Trophoblast cell (in vitro differentiated cells and primary cell): Measurements from ENCODE around the gene CYS1.
"Not testable (repeated sequence)": the region's sequence is repeated elsewhere in the genome, so short reads cannot be mapped to it uniquely, and the experiment has no call there.

Experiments
- DNase-seq, 2 donors: peaks; one replicate each; pipeline ENCODE4 v3.0.0-alpha.2; 2016
- H2AFZ ChIP-seq: 2 replicates; pipeline ENCODE4 v1.6.1; 2013; ENCODE audit warnings: low read length, moderate library complexity, mild to moderate bottlenecking; ENCODE audit not compliant: insufficient read depth, poor library complexity
- H2AK5ac ChIP-seq: 2 replicates; pipeline ENCODE4 v1.6.1; 2013; ENCODE audit warnings: mild to moderate bottlenecking, low read length
- H2BK120ac ChIP-seq: 2 replicates; pipeline ENCODE4 v1.6.1; 2013; ENCODE audit warnings: low read length, mild to moderate bottlenecking, moderate library complexity; ENCODE audit not compliant: insufficient read depth, poor library complexity
- H2BK12ac ChIP-seq: 2 replicates; pipeline ENCODE4 v1.6.1; 2013; ENCODE audit warnings: mild to moderate bottlenecking, low read length, moderate library complexity
- H2BK5ac ChIP-seq: 2 replicates; pipeline ENCODE4 v1.6.1; 2013; ENCODE audit warnings: low read length, low read depth, moderate library complexity, mild to moderate bottlenecking; ENCODE audit not compliant: poor library complexity
- H3K14ac ChIP-seq: 2 replicates; pipeline ENCODE4 v1.6.1; 2013; ENCODE audit warnings: mild to moderate bottlenecking, low read length
- H3K18ac ChIP-seq: 2 replicates; pipeline ENCODE4 v1.6.1; 2013; ENCODE audit warnings: mild to moderate bottlenecking, low read length
- H3K23ac ChIP-seq: 2 replicates; pipeline ENCODE4 v1.6.1; 2013; ENCODE audit warnings: low read length
- H3K27ac ChIP-seq: 2 replicates; pipeline ENCODE4 v1.5.1; 2013; ENCODE audit warnings: low read depth, mild to moderate bottlenecking, inconsistent platforms, low read length, moderate library complexity
- H3K27me3 ChIP-seq: 2 replicates; pipeline ENCODE4 v1.6.1; 2013; ENCODE audit warnings: inconsistent platforms, mild to moderate bottlenecking, low read length, moderate library complexity; ENCODE audit not compliant: insufficient read depth
- H3K36me3 ChIP-seq, 2 experiments: 1 replicate in 1 of 2; 2 replicates in 1 of 2; pipeline ENCODE4 v1.6.1; 2013; ENCODE audit warnings: low read length in 2 of 2, mild to moderate bottlenecking in 2 of 2, moderate library complexity in 1 of 2; ENCODE audit not compliant: insufficient read depth in 2 of 2, control insufficient read depth in 1 of 2
- H3K4ac ChIP-seq: 2 replicates; pipeline ENCODE4 v1.6.1; 2013; ENCODE audit warnings: low read depth, mild to moderate bottlenecking, low read length, moderate library complexity
- H3K4me1 ChIP-seq, 2 experiments: 1 replicate in 1 of 2; 2 replicates in 1 of 2; pipeline ENCODE4 v1.6.1; 2013; ENCODE audit warnings: low read length in 2 of 2, mild to moderate bottlenecking in 2 of 2, moderate library complexity in 1 of 2; ENCODE audit not compliant: insufficient read depth in 2 of 2, control insufficient read depth in 1 of 2
- H3K4me2 ChIP-seq: 2 replicates; pipeline ENCODE4 v1.6.1; 2013; ENCODE audit warnings: inconsistent platforms, mild to moderate bottlenecking, low read length, moderate library complexity
- H3K4me3 ChIP-seq: 2 replicates; pipeline ENCODE4 v1.5.1; 2013; ENCODE audit warnings: mild to moderate bottlenecking, low read depth, low read length, inconsistent platforms
- H3K79me1 ChIP-seq: one replicate; pipeline ENCODE4 v1.6.1; 2013; ENCODE audit warnings: low read length
- H3K79me2 ChIP-seq: 2 replicates; pipeline ENCODE4 v1.6.1; 2013; ENCODE audit warnings: low read length, mild to moderate bottlenecking; ENCODE audit not compliant: control insufficient read depth, insufficient read depth, poor library complexity
- H3K9ac ChIP-seq: 2 replicates; pipeline ENCODE4 v1.6.1; 2013; ENCODE audit warnings: mild to moderate bottlenecking, low read length
- H3K9me3 ChIP-seq: 2 replicates; pipeline ENCODE4 v1.6.1; 2013; ENCODE audit warnings: low read depth, mild to moderate bottlenecking, control low read depth, inconsistent platforms, low read length; ENCODE audit not compliant: insufficient read depth
- H4K12ac ChIP-seq: 2 replicates; pipeline ENCODE4 v1.6.1; 2013; ENCODE audit warnings: low read depth, mild to moderate bottlenecking, low read length, moderate library complexity
- H4K8ac ChIP-seq: 2 replicates; pipeline ENCODE4 v1.6.1; 2013; ENCODE audit warnings: low read depth, mild to moderate bottlenecking, low read length, moderate library complexity
- H4K91ac ChIP-seq: one replicate; pipeline ENCODE4 v1.6.1; 2013; ENCODE audit warnings: low read depth, mild to moderate bottlenecking, low read length, moderate library complexity
- WGBS: extraction: QIAGEN DNeasy Blood & Tissue Kit; methylation state at CpG from one replicate; pipeline ENCODE4 v1.1.7; 2013; ENCODE audit warnings: missing lambda C conversion rate; ENCODE audit not compliant: insufficient read length, insufficient coverage; ENCODE audit errors: extremely low coverage; 5-methylcytosine and 5-hydroxymethylcytosine counted together

CYS1 gene

DNA sequence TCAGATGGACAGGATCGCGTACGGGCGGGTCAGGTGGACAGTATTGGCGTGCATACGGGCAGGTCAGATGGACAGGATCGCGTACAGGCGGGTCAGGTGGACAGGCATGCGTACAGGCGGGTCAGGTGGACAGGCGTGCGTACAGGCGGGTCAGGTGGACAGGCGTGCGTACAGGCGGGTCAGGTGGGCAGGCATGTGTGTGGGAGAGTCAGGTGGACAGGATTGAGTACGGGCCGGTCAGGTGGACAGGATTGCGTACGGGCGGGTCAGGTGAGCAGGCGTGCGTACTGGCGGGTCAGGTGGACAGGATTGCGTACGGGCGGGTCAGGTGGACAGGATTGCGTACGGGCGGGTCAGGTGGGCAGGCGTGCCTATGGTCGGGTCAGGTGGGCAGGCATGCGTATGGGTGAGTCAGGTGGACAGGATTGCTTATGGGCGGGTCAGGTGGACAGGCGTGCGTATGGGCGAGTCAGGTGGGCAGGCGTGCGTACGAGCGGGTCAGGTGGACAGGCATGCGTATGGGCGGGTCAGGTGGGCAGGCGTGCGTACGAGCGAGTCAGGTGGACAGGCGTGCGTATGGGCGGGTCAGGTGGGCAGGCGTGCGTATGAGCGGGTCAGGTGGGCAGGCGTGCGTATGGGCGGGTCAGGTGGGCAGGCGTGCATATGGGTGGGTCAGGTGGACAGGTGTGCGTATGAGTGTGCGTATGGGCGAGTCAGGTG is 68.4 kb downstream of the CYS1 start:
- not testable (repeated sequence) for H2BK5ac ChIP-seq, H4K12ac ChIP-seq, H3K18ac ChIP-seq, H4K91ac ChIP-seq, H3K79me1 ChIP-seq, H2BK120ac ChIP-seq, H2AK5ac ChIP-seq, H2AFZ ChIP-seq, H3K23ac ChIP-seq, H4K8ac ChIP-seq, H3K4me3 ChIP-seq, H3K27ac ChIP-seq, H2BK12ac ChIP-seq, H3K14ac ChIP-seq, H3K27me3 ChIP-seq, H3K79me2 ChIP-seq, H3K9ac ChIP-seq, H3K4ac ChIP-seq, H3K36me3 ChIP-seq, H3K4me2 ChIP-seq
- WGBS = no CpG with 5 or more reads among the region's 61 CpGs
- DNase-seq = peak; percentile 83
- peaks cover 8 to 11% of the 10 kb centered on the region in 2 experiments for H3K4me1 ChIP-seq
- peaks cover 32% of the 10 kb centered on the region for H3K9me3 ChIP-seq

DNA sequence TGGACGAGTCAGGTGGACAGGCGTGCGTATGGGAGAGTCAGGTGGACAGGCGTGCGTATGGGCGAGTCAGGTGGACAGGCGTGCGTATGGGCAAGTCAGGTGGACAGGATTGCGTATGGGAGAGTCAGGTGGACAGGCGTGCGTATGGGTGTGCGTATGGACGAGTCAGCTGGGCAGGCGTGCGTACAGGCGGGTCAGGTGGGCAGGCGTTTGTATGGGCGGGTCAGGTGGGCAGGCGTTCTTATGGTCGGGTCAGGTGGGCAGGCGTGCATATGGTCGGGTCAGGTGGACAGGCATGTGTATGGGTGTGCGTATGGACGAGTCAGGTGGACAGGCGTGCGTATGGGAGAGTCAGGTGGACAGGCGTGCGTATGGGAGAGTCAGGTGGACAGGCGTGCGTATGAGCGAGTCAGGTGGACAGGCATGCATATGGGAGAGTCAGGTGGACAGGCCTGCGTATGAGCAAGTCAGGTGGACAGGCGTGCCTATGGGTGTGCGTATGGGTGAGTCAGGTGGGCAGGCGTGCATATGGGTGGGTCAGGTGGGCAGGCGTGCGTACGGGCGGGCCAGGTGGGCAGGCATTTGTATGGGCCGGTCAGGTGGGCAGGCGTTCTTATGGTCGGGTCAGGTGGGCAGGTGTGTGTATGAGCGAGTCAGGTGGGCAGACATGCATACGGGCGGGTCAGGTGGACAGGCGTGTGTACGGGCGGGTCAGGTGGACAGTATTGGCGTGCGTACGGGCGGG is 69.2 kb downstream of the CYS1 start:
- WGBS = no CpG with 5 or more reads among the region's 52 CpGs

DNA sequence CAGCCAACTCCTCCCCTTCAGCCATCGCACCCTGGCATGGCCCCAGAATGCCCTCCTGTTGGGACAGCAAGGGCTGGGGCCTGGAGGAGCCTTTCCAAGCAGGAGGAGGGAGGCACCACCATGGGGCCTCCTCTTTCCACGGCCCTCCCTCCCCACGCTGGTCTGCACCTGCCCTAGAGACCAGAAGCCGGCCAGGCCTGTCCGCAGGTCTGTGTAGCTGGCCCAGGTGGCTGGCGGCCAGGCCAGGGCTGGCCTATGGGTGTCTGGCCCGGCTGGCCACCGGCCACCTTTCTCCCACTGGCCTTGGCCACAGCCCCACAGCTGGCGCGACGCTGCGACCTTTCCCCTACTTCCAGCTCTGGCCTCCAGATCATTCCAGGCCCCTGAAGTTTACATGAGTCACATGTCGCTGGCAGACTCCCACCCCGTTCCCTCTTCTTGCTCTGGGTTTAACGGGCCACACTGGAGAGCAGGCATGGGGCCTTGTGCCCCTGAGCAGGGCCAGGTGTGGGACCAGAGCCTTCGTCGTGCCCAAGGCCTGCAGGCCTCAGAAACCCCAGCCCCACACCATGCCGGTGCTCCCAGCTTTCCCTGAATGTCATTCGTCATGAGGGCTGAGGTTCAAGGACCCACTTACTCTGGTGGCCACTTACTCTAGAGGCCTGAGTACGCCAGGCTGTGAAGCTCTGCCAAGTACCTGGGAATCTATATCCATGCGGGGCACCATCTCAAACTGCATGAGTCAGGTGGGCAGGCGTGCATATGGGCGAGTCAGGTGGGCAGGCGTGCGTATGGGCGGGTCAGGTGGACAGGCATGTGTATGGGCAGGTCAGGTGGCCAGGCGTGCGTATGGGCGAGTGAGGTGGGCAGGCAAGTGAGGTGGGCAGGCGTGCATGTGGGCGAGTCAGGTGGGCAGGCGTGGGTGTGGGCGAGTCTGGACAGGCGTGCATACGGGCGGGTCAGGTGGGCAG is 70.1 kb downstream of the CYS1 start:
- no peak overlapping the region for H3K14ac ChIP-seq
- no peak overlapping the region for H2BK12ac ChIP-seq
- no peaks in the 10 kb centered on the region for H3K79me1 ChIP-seq
- H3K27me3 ChIP-seq = no peaks in the 10 kb centered on the region
- no CpG with 5 or more reads among the region's 36 CpGs for WGBS
- no peak overlapping the region for H2AFZ ChIP-seq
- H3K18ac ChIP-seq = no peak overlapping the region
- H3K4ac ChIP-seq = no peak overlapping the region
- H2AK5ac ChIP-seq = no peak overlapping the region
- H3K4me2 ChIP-seq = no peak overlapping the region
- H3K4me1 ChIP-seq = peaks cover 11 to 14% of the 10 kb centered on the region in 2 experiments
- H3K4me3 ChIP-seq = peak overlapping the region; percentile 19
- no peak overlapping the region for H3K27ac ChIP-seq
- H2BK120ac ChIP-seq = no peak overlapping the region
- no peak overlapping the region for H4K12ac ChIP-seq
- no peaks in the 10 kb centered on the region for H3K79me2 ChIP-seq
- DNase-seq = peak; percentile 58 to 70
- H3K9ac ChIP-seq = no peak overlapping the region
- H3K23ac ChIP-seq = no peak overlapping the region
- peaks cover 4 to 8% of the 10 kb centered on the region in 2 experiments for H3K36me3 ChIP-seq
- no peak overlapping the region for H2BK5ac ChIP-seq
- H4K8ac ChIP-seq = no peak overlapping the region
- H4K91ac ChIP-seq = no peak overlapping the region
- peaks cover 27% of the 10 kb centered on the region for H3K9me3 ChIP-seq

More for the DNA sequence above, 69.2 kb downstream of the CYS1 start:
- Histone ChIP-seq H3K9me3 (peaks cover 30% of the 10 kb centered on the region), H3K4me1 (peaks cover 11 to 14% of the 10 kb centered on the region in 2 experiments)
- H3K4me3 ChIP-seq, H3K27me3 ChIP-seq, H3K18ac ChIP-seq, H4K8ac ChIP-seq, H3K23ac ChIP-seq, H2BK5ac ChIP-seq, H3K14ac ChIP-seq, H2AK5ac ChIP-seq, H3K36me3 ChIP-seq, H2AFZ ChIP-seq, H3K4ac ChIP-seq, H2BK120ac ChIP-seq, H4K91ac ChIP-seq, H3K79me1 ChIP-seq, H3K9ac ChIP-seq, H3K4me2 ChIP-seq, DNase-seq, H3K27ac ChIP-seq, H4K12ac ChIP-seq, H2BK12ac ChIP-seq, H3K79me2 ChIP-seq: not testable (repeated sequence)

DNA sequence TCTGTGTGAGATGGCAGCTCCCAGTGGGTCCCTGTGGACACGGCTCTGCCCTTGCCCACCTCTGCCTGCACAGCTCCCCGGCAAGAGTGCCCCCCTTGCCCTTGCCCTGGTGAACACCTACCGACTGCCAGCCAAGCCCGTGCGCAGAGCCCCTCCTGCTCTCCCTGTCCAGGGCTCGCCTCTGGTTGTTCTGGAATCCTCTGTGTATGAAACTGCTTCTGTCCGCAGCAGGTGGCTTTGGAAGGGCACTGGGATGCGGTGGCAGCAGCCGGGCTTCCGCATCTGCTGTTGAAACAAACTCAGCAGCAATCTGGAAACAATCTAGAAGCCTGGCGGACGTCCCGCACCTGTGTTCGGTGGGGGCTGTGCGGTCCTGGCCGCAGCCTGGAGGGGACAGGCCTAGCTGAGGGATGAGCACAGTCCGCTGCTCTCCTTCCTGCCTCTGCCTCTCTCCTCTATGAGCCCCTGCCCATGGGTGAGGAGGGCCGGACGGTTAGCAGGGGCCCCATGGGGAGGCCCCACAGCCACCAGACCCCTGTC is 70.9 kb downstream of the CYS1 start:
- Histone ChIP-seq H2BK12ac (no peak overlapping the region), H3K27me3 (no peaks in the 10 kb centered on the region), H3K9me3 (peaks cover 20% of the 10 kb centered on the region), H2BK5ac (no peak overlapping the region), H3K79me2 (no peaks in the 10 kb centered on the region), H3K18ac (no peak overlapping the region), H4K8ac (no peak overlapping the region), H4K12ac (no peak overlapping the region), H3K23ac (no peak overlapping the region), H3K4ac (no peak overlapping the region), H3K4me1 (peaks cover 11 to 14% of the 10 kb centered on the region in 2 experiments), H3K4me3 (no peak overlapping the region), H3K4me2 (no peak overlapping the region), H2BK120ac (no peak overlapping the region), H3K9ac (no peak overlapping the region), H3K36me3 (peaks cover 4 to 10% of the 10 kb centered on the region in 2 experiments), H3K14ac (no peak overlapping the region), H4K91ac (no peak overlapping the region), H3K27ac (no peak overlapping the region), H3K79me1 (no peaks in the 10 kb centered on the region), H2AFZ (no peak overlapping the region), H2AK5ac (no peak overlapping the region)
- WGBS = no CpG with 5 or more reads among the region's 19 CpGs
- no peak for DNase-seq
